Suppressor macrophage (primary cell): ENCODE data around the gene PPP3CA.
"Not testable (repeated sequence)": the region's sequence is repeated elsewhere in the genome, so short reads cannot be mapped to it uniquely, and the experiment has no call there.

Experiments
- DNase-seq, 4 experiments: peaks; one replicate each; pipeline ENCODE4 v3.0.0-alpha.2; 2020 to 2022

Gene PPP3CA

DNA sequence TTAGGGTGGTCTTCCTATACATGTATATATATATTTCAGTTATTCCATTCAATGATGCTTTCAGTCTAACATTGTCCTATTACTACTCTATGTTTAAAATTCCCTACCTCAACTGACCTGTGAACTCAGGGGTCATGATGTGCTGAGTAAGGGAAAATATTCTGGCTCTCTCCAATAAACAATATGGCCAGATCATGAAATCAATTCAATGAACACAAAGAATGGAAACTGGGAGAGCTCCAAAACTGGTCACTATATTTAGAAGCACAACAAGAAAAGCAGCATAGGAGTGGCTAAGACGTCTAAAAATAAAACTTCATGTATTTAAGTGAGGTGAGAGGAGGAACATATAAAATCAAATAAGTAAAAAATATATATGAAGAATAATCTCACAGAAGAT, 304.5 kb downstream of the PPP3CA start:
- DNase-seq, result no peak

DNA sequence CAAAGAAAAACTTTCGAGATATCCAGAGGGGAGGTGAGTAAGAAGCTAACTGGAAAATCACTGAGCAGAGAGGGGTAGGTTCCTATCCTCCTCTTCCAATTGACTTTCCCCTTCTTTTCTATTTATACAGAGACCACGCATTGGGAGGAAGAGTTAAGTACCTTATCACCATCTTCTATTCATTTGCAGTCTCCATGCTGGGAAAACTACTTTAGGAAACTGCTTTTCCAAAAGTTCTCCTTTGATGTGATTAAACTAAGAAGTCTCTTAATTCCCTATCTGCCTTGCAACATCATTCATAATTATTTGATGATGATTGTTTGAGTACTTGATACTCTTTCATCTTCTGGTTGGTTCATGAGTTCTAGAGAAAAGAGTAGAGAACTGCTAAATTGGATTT, 306.6 kb downstream of the PPP3CA start:
- no peak for DNase-seq

DNA sequence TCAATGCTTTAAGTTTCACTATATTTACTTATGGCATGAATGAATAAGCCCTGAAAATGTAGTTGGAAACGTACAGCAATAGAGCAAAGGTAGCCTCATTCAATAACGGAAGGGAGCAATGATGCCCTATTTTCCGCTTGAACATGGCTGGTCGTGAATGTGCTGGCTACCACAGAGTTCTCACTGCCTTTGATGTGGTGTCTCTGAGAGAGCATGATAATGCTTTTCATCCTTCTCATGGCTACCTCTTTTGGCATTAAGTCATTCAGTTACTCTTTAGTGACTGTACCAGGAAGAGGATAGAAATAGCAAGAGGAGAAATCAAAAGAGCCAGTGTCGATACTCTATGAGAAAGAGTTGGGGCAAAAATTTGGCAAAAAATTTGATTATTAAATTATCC, 308.0 kb downstream of the PPP3CA start:
- no peak for DNase-seq

DNA sequence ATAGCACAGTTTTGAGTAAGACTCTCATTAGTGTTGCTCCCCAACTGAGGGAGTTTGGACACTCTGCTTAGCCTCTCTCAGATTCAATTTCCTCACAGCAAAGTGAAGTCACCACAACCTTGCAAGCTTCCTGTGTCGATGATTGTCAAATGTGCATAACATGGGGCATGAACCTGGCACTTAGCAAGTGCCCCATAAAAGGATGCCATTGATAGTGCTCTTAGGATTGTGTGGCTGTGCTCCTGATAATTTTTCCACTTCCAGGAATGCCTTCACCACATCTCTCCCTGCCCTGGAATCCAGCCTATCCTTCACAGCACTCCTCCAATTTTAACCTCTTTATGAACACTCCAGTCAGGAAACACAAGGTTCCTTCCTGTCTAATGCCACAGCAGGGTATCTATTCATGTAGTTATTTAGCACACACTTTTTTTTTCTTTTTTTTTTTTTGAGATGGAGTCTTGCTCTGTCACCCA, 309.4 kb downstream of the PPP3CA start:
- peak in 1 of 4 experiments; percentile 6 for DNase-seq

DNA sequence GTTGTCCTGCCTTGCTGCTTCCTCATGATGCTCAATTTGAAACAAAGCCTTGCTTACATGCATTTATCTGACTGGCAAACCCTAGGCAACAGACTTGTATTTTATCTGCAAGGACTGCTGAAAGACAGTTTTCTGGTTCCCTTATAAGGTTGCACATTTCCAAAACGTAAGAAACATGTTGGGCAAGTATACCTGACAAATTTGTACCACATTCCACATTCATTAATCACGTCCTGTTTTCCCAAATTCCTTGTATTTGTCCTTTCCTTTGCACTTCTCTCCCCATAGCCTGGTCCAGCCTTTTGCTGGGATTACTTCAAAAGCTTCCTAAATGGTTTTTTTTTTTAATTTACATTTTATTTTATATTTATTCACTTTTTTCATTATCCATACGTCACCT, 310.1 kb downstream of the PPP3CA start:
- DNase-seq, result no peak

DNA sequence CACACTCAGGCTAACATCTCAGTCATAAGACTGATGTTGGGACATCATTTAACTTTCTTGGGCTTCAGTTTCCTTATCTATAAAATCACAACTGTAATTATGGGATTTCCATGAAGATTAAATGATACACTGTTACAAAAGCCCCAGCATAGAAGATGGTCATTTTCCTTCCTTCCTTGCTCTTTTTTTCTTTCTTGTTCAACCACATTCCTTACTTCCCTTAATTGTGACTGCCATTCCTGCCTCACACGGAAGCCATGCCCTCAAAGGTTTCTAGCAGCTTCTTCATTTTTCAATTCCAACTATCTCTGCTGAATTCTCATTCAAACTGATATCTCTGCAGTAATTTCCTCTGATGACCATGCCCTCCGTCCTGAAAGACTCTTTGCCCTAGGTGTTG, 311.8 kb downstream of the PPP3CA start:
- peak; percentile 15 to 50 (median 34) for DNase-seq

DNA sequence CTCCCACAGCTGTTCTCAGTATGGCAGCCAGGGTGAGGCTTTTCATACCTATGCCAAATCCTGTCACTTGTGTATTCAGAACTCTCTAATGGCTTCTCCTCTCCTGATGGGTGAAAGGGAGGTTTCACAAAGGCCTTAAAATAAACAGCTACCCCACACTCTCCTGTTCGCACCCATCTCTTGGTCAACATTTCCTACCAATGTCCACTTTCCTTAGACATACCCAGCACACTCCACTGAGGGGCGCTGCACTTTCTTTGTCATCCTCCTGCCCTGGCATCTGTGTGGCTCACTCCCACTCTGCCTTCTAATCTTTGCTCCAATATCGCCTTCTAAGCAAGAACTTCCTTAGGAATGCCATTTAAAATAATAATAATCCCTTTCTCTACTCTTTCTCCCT, 313.3 kb downstream of the PPP3CA start:
- no peak for DNase-seq

DNA sequence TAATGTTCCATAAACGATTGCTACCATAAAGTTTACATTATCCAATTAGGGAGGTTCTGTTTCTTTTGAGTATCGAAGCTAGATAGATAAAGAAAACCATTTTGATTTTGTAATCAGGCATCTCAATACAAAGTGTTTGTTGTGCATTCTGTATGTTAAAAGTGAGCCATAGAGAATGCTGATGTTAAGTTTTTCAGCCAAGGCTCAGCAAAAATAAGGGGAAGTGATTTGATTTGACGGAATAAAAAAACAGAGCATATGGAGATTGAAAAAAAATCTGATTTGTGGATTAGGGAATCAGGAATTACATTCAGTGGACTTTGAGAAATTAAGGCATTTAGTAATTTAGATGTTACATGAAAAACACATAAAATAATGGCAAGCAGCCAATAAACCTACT, 314.8 kb downstream of the PPP3CA start:
- DNase-seq, result peak; percentile 17 to 67 (median 41)

DNA sequence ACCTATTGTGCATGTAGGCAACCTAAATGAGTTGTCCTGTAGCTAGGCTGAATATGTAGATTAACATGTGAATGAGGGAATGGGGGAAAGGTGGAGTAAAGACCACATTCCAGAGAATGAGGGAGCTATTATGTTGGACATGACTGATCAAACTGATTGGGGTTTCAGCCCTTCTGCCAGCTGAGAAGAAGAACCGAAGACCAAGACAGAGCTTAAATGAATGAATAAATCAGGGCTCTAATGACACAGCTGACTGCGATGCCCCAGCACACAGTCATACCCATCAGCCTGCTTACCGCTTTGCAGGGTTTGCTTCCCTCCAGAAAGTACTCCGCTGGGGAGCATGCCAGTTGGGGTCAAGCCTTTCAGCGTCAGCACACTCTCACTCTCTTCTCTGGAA, 315.4 kb downstream of the PPP3CA start:
- no peak for DNase-seq

DNA sequence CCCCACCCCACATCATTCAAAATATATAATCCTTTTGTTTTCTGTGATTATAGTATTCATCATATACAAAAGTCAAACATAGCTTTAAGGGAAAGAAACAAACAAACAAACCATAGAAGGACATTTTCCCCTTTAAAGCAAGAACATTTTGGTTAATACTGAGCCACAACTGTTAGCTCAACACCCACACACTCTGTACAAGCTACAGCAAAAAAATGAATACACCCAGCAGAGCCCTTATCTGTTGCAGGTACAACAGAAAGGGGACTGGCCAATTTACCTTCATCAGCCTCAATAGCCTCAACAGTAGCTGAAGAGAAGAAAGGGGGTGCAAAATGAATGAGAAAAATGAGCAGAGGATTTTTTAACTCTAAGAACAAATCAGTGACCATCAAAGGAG, 318.4 kb downstream of the PPP3CA start:
- no peak for DNase-seq

DNA sequence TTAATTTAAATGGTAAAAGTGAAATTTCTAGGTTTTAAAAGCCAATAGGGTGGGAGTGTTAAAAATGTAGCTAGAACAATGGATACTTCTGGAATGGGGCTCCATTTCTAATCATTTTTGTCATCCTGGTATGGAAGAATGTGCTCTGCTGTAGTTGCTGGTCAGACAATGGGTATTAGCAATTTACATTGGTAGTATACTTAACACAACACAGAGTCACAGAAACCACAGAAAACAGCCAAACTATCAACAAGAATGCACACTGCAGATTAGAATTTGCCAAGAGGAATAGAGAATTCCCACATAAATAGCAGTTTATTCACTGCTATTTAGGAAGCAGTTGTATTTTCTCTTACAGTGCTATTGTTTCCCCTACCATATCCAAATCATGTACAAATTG, 319.6 kb downstream of the PPP3CA start:
- no peak for DNase-seq

DNA sequence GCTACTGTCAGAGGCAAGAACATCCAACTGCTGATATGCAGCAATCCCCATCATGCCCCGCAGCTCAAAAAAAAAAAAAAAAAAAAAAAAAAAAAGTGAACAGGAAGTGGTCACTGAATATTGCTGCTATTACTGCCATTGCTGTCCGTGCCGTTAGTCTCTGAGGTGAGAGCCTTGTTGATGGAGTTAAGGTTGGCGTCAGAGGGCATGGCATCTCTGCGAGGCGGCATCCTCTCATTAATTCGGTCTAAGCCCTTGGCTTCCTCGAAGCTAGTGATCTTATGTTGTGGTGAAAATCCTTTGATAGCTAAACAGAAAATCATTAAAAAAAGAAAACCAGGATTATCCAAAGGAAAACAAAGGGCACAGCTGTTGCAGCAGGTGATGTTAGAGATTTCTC, 321.6 kb downstream of the PPP3CA start:
- no peak for DNase-seq

DNA sequence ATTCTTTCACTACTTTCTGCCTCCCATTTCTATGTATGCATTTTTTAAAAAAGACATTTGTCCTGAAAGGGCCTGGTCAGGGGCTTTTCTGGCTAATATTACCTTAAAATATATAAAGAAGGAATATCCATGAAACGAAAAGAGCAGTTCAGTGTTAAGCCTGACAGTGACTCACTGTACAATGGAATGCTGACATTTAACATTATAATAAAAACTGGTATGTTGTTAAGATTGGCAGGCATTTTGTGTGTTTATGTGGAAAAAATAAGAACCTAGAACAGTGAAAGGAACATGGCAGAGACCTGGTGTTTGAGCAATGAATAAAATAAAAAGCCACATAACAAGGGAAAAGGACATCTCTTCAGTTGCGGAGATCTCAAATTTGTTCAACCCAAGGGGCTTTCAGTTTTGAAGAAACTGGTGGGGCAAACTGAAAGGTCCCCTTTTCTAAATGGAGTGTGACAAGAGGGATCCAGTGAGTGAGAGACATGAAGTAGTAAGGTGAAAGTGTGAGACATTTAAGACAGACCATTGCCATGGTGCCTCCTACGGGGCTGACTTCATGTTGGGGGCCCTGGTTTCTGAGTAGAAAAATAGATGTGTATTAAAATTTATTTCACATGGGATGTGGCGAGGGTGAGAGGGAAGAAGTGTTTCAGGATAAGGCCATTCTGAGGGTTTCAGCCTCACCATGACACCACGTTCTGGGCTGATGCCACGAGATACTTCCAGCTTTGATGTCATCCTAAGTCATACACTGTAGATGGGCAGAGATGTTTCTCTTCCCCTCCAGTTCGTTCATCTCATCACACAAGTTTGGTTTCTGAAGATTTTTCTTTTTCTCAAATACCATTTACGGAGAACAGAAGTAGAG, 324.9 kb downstream of the PPP3CA start:
- DNase-seq, result no peak

DNA sequence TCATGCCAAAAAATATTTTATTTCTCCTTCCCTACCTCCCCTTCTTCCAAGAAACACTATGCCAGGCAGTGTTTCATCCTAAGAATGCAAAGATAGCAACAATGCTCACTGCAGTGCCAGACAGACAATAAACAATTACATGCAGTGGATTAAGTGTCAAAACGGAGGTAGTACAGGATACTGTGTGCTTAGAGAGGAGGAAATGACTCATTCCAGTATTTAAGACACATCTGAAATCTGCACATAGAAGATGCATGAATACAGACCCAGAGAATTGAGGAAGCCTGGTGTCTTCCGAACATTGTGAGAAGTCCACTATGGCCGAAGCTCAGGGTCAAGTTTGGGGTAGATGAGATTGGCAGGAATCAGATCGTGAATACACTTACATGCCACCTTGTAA, 326.4 kb downstream of the PPP3CA start:
- DNase-seq, result peak; percentile 35 to 70 (median 47)

DNA sequence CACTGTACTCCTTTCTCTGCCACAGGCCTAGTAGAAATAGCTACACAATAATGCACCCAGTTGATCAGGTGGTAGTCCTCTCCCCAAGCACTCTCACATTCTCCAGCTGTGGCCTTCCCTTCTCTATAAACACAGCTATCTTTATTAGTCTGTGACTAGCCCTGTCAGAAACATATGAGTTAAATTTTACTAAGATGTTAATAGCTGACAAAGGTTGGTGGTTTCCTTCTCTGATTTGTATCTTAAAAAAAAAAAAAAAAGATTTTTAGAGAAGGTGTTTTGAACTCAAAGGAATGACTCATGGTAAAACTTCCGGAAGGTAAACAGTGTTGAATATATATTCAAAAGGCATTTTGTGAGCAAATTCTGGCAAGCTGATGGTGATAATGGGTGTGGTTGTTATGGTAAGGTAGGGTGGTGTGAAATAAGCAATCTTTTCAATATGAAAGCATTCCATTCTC, 327.4 kb downstream of the PPP3CA start:
- no peak for DNase-seq

DNA sequence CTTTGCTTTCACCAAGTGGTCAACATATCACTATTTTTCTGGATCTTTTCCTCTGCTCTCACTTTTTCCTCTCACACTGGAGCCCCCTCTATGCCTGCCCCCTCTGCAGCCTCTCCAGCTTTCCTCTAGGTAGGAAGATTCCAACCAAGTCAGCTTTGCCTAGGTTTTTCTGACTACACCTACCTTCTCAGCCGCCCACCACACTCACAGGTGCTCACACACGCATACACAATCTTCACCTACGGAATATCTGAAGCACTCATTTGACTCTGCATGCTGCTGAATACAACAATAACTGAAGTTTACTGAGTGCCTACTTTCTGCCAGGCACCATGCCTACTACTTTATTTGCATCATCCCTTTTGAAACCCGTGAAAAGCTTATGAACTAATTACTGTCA, 328.0 kb downstream of the PPP3CA start:
- no peak for DNase-seq

DNA sequence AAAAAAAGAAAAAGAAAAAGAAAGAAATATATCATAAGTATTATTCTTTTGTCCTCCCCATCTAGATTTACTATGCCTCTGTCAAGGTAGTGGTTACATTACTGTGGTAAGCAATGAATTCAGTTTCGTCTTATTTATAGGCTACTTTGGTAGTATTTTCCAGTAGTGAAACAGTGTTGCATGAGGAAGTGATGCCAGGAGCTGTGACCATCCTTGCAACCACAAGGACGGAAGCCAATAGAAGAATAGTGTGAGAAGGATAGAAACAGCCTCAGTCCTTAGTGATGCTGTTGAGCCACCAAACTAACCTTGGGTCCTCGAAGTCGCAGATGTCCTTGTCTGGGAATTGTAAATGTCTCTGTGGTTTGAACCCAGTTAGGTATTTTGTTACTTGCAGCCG, 328.5 kb downstream of the PPP3CA start:
- peak; percentile 41 to 67 (median 55) for DNase-seq

DNA sequence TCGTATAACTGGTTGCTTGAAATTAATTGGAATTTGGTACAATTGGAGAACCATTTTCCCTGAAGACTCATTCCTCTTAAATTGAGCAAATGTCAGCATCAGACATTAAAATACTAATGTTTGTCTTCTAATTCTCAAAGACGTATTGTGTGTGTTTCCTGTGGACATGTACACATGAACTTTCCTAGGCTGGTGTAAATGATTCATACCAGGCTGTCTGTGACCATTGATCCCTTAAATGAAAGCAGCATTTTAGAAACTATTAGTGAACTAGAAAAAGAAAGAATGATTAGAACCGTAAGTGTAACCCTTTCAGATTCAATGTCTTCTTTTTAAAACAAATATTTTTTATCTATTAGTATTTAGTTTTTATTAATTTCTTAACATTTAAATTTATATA, 332.9 kb downstream of the PPP3CA start:
- no peak for DNase-seq

DNA sequence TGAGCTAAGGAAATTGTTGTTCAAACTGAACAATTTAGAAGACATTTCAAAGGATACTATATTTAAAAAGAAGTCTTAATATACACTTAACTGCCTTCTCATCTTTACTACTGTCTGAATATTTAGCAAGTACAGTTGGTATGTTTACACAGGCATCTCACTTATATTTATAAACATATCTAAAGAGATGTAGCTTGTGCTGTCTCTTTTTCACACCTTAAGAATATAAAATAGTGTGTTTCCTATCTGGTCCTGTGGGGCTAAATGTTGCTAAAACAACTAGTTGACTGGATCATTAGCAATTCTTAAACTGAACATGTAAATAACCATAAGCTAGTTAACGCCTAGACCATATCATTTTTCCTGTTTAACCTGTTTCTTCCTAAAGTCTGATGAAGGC, 336.3 kb downstream of the PPP3CA start:
- DNase-seq, result no peak

DNA sequence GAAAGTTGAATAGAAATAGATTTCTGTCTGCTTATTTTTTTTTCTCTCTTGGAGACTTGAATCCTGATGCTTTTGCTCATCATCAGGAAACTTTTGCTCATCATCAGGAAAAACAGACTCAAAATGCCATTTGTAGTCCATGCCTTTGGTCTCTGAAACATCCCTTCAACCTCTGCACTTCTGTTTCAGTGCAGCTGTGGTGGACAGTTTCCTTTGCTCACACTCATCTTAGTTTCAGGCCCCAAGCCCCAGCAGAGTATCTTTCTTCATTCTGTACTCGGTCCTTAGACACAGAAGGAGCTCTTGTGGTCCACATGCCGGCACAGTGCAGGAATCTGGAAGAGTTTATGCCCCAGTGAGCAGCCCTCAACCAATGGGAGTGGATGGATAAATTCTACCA, 337.9 kb downstream of the PPP3CA start:
- no peak for DNase-seq

DNA sequence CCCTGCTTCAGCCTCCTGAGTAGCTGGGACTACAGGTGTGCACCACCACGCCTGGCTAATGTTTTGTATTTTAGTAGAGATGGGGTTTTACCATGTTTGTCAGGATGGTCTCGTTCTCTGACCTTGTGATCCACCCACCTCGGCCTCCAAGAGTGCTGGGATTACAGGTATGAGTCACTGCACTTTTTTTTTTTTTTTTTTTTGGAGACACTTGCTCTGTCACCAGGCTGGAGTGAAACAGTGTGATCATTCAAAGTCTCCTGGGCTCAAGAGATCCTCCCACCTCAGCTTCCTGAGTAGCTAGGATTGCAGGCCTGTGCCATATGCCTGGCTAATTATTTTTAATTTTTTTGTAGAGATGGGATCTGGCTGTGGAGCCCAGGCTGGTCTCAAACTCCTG, 338.8 kb downstream of the PPP3CA start:
- no peak for DNase-seq

DNA sequence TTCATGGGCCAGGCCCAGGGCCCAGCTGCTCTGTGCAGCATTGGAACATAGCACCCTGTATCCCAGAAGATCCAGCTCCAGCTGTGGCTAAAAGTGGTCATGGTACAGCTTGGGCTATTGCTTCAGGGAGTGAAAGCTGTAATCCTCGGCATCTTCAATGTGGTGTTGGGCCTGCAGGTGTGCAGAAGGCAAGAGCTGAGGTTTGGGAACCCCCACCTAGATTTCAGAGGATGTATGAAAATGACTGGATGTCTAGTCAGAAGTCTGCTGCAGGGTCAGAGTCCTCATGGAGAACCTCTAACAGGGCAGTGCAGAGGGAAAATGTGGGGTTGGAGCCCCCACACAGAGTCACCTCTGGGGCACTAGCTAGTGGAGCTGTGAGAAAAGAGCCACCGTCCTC, 341.7 kb downstream of the PPP3CA start:
- no peak for DNase-seq

DNA sequence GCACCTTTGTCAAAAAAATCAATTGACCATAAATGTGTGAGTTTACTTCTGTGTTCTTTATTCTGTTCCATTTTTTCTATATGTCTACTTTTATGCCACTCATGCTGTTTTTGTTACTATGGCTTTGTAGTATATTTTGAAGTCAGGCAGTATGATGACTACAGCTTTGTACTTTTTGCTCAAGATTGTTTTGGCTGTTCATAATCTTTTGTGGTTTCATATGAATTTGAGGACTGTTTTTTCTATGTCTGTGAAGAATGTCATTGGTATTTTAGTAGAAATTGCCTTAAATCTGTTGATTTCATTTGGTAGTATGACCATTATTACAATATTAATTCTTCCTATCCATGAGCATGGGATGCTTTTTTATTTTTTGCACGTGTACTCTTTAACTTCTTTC, 346.8 kb downstream of the PPP3CA start:
- DNase-seq, result no peak

DNA sequence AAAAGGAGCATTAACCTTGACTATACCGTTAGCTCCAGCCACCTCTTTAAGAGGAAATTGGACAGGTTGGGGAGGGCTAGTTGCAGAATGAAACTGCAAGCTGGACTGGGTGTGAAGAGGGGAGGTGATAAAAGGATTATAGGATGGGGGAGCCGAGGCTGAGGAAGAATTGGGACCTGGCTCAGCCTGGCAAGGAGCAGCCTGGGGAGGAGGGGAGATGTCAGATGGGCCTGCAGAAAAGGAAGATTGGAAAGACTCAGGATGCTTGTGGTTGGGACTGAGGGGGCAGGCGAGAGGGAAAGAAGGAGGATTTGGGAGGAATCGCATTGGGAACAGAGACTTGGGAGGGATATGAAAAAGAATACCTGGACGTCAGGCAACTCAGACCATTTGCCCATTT, 351.7 kb downstream of the PPP3CA start:
- DNase-seq, result no peak

DNA sequence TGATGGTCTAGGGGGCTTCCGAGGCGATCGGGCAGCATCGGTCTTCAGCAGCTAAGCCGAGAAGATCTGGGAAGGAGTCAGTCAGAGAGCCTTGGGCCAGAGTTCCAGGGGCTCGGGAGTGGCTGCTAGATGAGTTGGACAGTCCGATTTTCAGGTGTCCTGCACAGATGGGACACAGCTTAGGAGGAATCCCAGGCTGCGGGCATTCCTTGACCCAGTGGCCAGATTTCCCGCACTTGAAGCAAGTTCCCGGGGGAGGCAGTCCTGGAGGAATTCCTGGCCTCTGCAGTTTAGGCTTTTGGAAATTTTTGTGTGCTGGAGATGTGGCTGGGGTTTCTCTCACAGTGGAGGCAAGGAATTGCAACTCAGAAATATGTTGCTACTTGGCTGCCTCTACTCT, 352.3 kb downstream of the PPP3CA start:
- not testable (repeated sequence) for DNase-seq
